ENCODE measurements around the gene TUBA1B. TPM values are rescaled to one million over a fixed set of nuclear protein-coding genes. Genes with fewer than 3 reads are reported as not detected.

TUBA1B gene
- total RNA-seq, 1 experiment from 2014 or later = 369 TPM

GRCh38 chr12:49091056-49091835 is 39.9 kb downstream of the TUBA1B start:
- no TSS peak for BruUV-seq (replicated peaks)
- Mint-ChIP-seq H3K4me1 (ENCODE audit: insufficient read depth, unreplicated experiment) (peaks cover 14% of the 10 kb centered on the region), H3K27ac (ENCODE audit: low read depth, unreplicated experiment) (no peak overlapping the region), H3K36me3 (ENCODE audit: insufficient read depth, unreplicated experiment) (peaks cover 3% of the 10 kb centered on the region), H3K4me3 (ENCODE audit: unreplicated experiment) (no peak overlapping the region), H3K9me3 (ENCODE audit: unreplicated experiment) (no peaks in the 10 kb centered on the region), H3K27me3 (ENCODE audit: insufficient read depth, unreplicated experiment) (no peaks in the 10 kb centered on the region)
- POLR2A ChIA-PET = interaction anchor here (0.9 to 4.8 kb wide), 5 partner anchors 19 to 174 kb away, joined by 3 to 24 read pairs (median 3); partner anchors contain the start of gene LMBR1L
- intact Hi-C loops (cut with micrococcal nuclease) = no loop called here
- DNase-seq (ENCODE audit: unreplicated experiment) = no peak
- TF ChIP-seq CTCF (IDR thresholded peaks at IDR 0.05; ENCODE audit: unreplicated experiment) = no peak
- CTCF ChIA-PET = interaction anchor here (0.6 to 2.4 kb wide), 10 partner anchors 9 to 803 kb away, joined by 3 to 11 read pairs (median 4); no protein-coding TSS in a partner anchor

- Mint-ChIP-seq H3K9me3 (ENCODE audit: unreplicated experiment) (no peaks in the 10 kb centered on the region), H3K4me1 (ENCODE audit: insufficient read depth, unreplicated experiment) (peaks cover 13% of the 10 kb centered on the region), H3K27me3 (ENCODE audit: insufficient read depth, unreplicated experiment) (no peaks in the 10 kb centered on the region), H3K36me3 (ENCODE audit: insufficient read depth, unreplicated experiment) (no peaks in the 10 kb centered on the region), H3K27ac (ENCODE audit: low read depth, unreplicated experiment) (no peak overlapping the region), H3K4me3 (ENCODE audit: unreplicated experiment) (no peak overlapping the region)
- CTCF ChIA-PET = interaction anchor here (0.6 to 4.6 kb wide), 12 partner anchors 11 to 145 kb away, joined by 3 to 99 read pairs (median 25); partner anchors contain the start of gene LMBR1L
- DNase-seq (ENCODE audit: unreplicated experiment) = no peak
- intact Hi-C loops (cut with micrococcal nuclease) = loop anchor here (2.0 kb wide), 1 partner anchor 21 kb away; the partner anchor contains the start of gene RHEBL1
- no peak for TF ChIP-seq CTCF (IDR thresholded peaks at IDR 0.05; ENCODE audit: unreplicated experiment)
- no TSS peak for BruUV-seq (replicated peaks)
- POLR2A ChIA-PET = interaction anchor here (0.6 to 4.8 kb wide), 5 partner anchors 12 to 41 kb away, joined by 3 to 24 read pairs (median 4); partner anchors contain the start of genes LMBR1L and TUBA1B
Measured at GRCh38 chr12:49089821-49090773, 41.1 kb downstream of the TUBA1B start.

GRCh38 chr12:49088932-49089330 is 42.3 kb downstream of the TUBA1B start:
- Mint-ChIP-seq H3K4me3 (ENCODE audit: unreplicated experiment) (no peak overlapping the region), H3K27ac (ENCODE audit: low read depth, unreplicated experiment) (no peak overlapping the region), H3K4me1 (ENCODE audit: insufficient read depth, unreplicated experiment) (peaks cover 8% of the 10 kb centered on the region), H3K27me3 (ENCODE audit: insufficient read depth, unreplicated experiment) (no peaks in the 10 kb centered on the region), H3K9me3 (ENCODE audit: unreplicated experiment) (no peaks in the 10 kb centered on the region), H3K36me3 (ENCODE audit: insufficient read depth, unreplicated experiment) (no peaks in the 10 kb centered on the region)
- CTCF ChIA-PET = interaction anchor here (0.6 to 4.6 kb wide), 33 partner anchors 8 to 468 kb away, joined by 3 to 99 read pairs (median 9); partner anchors contain the start of genes KMT2D, LMBR1L and RHEBL1
- intact Hi-C loops (cut with micrococcal nuclease) = loop anchor here (1.0 to 2.0 kb wide), 3 partner anchors 20 to 146 kb away; partner anchors contain the start of gene RHEBL1
- DNase-seq (ENCODE audit: unreplicated experiment) = no peak
- TF ChIP-seq CTCF (IDR thresholded peaks at IDR 0.05; ENCODE audit: unreplicated experiment) = no peak
- POLR2A ChIA-PET = interaction anchor here (0.7 to 2.3 kb wide), 12 partner anchors 11 to 146 kb away, joined by 3 to 19 read pairs (median 4); partner anchors contain the start of genes LMBR1L, RHEBL1 and TUBA1B
- BruUV-seq (replicated peaks) = no TSS peak

All from MCF 10A (cell line).